Hepatocyte (in vitro differentiated cells): ENCODE results near the gene RAB11FIP4.

Experiments
- EZH2 ChIP-seq: fragments of 200-600 bp; sonication (generic); IDR thresholded peaks from 2 replicates; pipeline ENCODE4 v1.6.1; 2016; ENCODE audit warnings: antibody characterized with exemption, mild to moderate bottlenecking, borderline replicate concordance
- TF ChIP-seq, protein P1 (sequence below): fragments of 200-600 bp; sonication (generic); IDR thresholded peaks from 2 replicates; pipeline ENCODE4 v1.5.1; 2016; ENCODE audit warnings: antibody characterized with exemption, mild to moderate bottlenecking; ENCODE audit not compliant: poor library complexity

DNA sequence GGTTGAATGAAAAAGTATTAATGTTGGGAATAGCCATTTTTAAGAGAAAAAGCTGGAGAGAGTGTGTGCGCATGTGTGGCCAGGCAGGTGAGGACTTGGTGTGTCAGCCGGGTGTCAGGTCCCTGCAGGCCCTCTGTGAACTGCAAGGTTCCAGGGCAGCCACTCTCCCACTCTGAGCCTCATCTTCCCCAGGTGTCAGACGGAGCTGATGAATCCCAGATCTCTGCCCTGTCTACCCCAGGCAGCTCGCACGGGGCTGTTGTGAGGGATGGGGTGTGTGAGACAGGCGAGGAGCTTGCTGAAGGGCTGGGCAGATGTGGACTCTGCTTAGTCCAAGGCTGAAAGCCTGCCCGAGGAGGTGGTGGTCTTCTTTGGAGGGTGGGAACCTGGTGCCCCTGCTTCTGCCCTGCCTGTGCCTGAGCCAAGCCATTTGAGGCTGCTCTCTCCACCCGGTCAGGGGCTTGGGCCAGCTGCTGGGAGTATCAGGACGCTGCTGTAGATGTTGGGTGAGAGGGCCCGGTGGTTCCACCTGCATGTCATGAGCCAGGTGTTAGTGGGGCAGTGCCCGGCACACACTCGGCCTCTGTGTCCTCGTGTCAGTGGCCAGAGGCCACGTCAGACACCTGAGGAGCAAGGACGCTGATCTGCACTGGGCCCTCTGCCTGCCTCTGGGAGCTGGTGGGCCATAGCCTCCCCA, 122.4 kb downstream of the RAB11FIP4 start:
- no peak for TF ChIP-seq EZH2
- TF ChIP-seq, protein P1, sequence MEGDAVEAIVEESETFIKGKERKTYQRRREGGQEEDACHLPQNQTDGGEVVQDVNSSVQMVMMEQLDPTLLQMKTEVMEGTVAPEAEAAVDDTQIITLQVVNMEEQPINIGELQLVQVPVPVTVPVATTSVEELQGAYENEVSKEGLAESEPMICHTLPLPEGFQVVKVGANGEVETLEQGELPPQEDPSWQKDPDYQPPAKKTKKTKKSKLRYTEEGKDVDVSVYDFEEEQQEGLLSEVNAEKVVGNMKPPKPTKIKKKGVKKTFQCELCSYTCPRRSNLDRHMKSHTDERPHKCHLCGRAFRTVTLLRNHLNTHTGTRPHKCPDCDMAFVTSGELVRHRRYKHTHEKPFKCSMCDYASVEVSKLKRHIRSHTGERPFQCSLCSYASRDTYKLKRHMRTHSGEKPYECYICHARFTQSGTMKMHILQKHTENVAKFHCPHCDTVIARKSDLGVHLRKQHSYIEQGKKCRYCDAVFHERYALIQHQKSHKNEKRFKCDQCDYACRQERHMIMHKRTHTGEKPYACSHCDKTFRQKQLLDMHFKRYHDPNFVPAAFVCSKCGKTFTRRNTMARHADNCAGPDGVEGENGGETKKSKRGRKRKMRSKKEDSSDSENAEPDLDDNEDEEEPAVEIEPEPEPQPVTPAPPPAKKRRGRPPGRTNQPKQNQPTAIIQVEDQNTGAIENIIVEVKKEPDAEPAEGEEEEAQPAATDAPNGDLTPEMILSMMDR = no peak
